T-helper 17 cell (primary cell): Measurements from ENCODE around the gene SEMA4B. TPM values are rescaled to one million over a fixed set of nuclear protein-coding genes. Genes with fewer than 3 reads are reported as not detected.
A peak's percentile ranks its signal among the peaks of the same experiment; 100 is the strongest.

Source experiments
- ATAC-seq: fragments of 150-1000 bp; cut with Tn5 transposase; 2 replicates; pipeline ENCODE4 v1.10.0; 2021; ENCODE audit warnings: mild to moderate bottlenecking, moderate library complexity
- DNase-seq, 3 donors: peaks; one replicate each; pipeline versions ENCODE4 v3.0.0 to v3.0.0-alpha.2; 2020 to 2021
- H3K9me3 ChIP-seq: one replicate; pipeline ENCODE4 v1.7.0; 2013; ENCODE audit warnings: low read length, mild to moderate bottlenecking; ENCODE audit not compliant: control insufficient read depth, poor library complexity, severe bottlenecking
- H3K27ac Mint-ChIP-seq: one replicate; pipeline ENCODE4 v1.8.0; 2022; ENCODE audit warnings: mild to moderate bottlenecking, moderate library complexity, mixed read lengths
- H3K27me3 Mint-ChIP-seq: one replicate; pipeline ENCODE4 v1.8.0; 2022; ENCODE audit warnings: mixed read lengths
- H3K36me3 Mint-ChIP-seq: one replicate; pipeline ENCODE4 v1.8.0; 2022; ENCODE audit warnings: low read depth, mixed read lengths
- H3K4me1 Mint-ChIP-seq: one replicate; pipeline ENCODE4 v1.8.0; 2022; ENCODE audit warnings: mild to moderate bottlenecking, mixed read lengths
- H3K4me3 Mint-ChIP-seq: one replicate; pipeline ENCODE4 v1.8.0; 2022; ENCODE audit warnings: mild to moderate bottlenecking, moderate library complexity, mixed read lengths
- total RNA-seq, 4 donors: library from RNA in 2 of 4; stranded (reverse) in 2 of 4; gene quantifications; one replicate each; pipeline ENCODE4 v1.2.3 and lab custom pipeline; 2022 to 2026

Gene SEMA4B
- total RNA-seq, 2 donors from 2014 or later, result 15.4 to 23.4 TPM

DNA sequence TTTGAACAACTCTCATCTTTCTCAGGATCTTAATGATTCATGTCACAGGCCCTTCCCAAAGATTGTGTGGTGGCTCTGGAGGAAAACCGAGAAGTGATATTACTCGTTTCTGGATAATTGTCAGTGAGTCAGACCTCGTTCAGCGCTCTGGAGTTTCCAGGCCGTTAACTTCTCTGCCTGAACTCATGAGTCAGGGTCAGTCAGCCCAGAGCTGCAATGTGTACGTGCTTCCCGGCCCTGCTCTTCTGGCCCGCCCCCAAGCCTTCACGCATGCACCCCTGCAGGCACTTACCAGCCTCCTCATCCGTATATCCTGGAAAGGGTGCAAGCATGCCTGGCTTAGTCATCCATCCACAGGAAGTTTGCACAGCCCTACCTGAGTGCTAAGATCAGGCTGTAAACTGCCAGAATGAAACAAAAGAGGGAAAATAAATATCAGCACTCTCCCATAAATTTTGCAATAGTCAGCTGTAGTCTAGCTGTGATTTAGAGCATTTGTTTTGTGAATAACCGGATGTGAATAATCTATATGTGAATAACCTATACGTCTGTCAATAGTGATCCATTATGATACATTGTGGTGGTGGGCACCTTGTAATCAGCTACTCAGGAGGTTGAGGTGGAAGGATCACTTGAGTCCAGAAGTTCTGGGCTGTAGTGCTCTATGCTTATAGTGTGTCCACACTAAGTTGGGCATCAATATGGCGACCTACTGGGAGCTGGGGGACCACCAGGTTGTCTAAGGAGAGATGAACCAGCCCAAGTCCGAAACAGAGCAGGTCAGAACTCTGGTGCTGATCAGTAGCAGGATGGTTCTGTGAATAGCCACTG, 35.3 kb upstream of the SEMA4B start:
- Mint-ChIP-seq H3K4me1 (peaks cover 9% of the 10 kb centered on the region), H3K36me3 (no peaks in the 10 kb centered on the region), H3K27ac (no peak overlapping the region), H3K27me3 (peaks cover 8% of the 10 kb centered on the region), H3K4me3 (no peak overlapping the region)
- no peaks in the 10 kb centered on the region for H3K9me3 ChIP-seq
- ATAC-seq (peak; percentile 35), DNase-seq (no peak)

DNA sequence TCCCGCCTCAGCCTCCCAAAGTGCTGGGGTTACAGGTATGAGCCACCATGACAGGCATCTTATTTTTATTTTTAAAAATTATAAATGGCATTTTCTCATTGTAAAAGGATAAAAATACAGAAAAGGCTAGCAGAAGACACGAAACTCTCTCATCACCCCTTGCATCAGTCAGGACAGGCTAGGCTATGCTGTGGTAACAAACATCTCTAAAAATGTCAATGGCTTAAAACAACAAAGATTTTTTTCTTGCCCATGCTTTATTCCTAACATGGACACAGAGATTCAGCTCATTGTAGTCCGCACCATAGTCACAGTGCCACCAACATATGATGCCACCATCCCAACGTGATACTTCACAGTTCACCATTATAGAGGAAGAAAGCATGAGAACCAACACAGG, 34.0 kb upstream of the SEMA4B start:
- DNase-seq (no peak), ATAC-seq (no peak)
- Mint-ChIP-seq H3K4me3 (no peak overlapping the region), H3K27me3 (peaks cover 8% of the 10 kb centered on the region), H3K4me1 (peaks cover 9% of the 10 kb centered on the region), H3K27ac (no peak overlapping the region), H3K36me3 (no peaks in the 10 kb centered on the region)
- no peaks in the 10 kb centered on the region for H3K9me3 ChIP-seq

DNA sequence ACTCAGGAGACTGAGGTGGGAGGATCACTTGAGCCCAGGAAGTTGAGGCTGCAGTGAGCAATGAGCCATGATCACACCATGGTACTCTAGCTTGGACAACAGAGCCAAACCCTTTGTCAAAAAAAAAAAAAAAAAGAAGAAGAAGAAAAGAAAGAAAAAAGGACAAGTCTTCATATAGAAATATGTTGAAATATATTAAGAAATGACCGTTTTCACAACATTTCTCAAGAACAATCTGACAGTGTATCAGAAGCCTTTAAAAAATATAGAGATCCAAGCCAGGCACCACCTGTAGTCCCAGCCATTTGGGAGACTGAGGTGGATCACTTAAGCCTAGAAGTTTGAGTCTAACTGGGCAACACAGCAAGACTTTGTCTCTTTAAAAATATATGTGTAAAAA, 29.5 kb upstream of the SEMA4B start:
- no peaks in the 10 kb centered on the region for H3K9me3 ChIP-seq
- no peaks in the 10 kb centered on the region for H3K36me3 Mint-ChIP-seq
- H3K4me1 Mint-ChIP-seq, result peaks cover 3% of the 10 kb centered on the region
- ATAC-seq, result no peak
- DNase-seq, result no peak
- H3K27me3 Mint-ChIP-seq, result no peaks in the 10 kb centered on the region
- H3K27ac Mint-ChIP-seq, result no peak overlapping the region
- H3K4me3 Mint-ChIP-seq, result no peak overlapping the region

DNA sequence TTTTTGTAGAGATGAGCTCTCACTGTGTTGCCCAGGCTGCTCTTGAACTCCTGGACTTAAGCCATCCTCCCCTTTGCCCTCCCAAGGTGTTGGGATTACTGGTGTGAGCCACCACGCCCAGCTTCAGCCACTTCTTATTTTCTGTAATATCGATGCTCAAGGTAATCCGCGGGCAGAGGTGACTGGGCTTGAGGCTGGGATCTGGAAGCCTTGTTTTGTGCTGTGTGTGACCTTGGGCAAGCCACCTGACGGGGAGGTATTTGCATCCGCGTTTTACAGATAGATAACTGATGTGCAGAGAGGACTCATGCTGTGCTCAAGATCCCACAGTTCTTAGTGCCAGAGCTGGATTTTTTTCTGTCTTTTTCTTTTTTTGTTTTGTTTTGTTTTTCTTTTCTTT, 27.8 kb upstream of the SEMA4B start:
- Mint-ChIP-seq H3K36me3 (no peaks in the 10 kb centered on the region), H3K27ac (no peak overlapping the region), H3K27me3 (no peaks in the 10 kb centered on the region), H3K4me1 (peaks cover 2% of the 10 kb centered on the region), H3K4me3 (no peak overlapping the region)
- ATAC-seq (no peak), DNase-seq (no peak)
- no peaks in the 10 kb centered on the region for H3K9me3 ChIP-seq

GRCh38 chr15:90174140-90174875, 26.8 kb upstream of the SEMA4B start:
- no peak for ATAC-seq
- H3K4me1 Mint-ChIP-seq, result peaks cover 10% of the 10 kb centered on the region
- no peaks in the 10 kb centered on the region for H3K36me3 Mint-ChIP-seq
- DNase-seq, result no peak
- H3K9me3 ChIP-seq, result no peaks in the 10 kb centered on the region
- no peak overlapping the region for H3K4me3 Mint-ChIP-seq
- no peaks in the 10 kb centered on the region for H3K27me3 Mint-ChIP-seq
- no peak overlapping the region for H3K27ac Mint-ChIP-seq

DNA sequence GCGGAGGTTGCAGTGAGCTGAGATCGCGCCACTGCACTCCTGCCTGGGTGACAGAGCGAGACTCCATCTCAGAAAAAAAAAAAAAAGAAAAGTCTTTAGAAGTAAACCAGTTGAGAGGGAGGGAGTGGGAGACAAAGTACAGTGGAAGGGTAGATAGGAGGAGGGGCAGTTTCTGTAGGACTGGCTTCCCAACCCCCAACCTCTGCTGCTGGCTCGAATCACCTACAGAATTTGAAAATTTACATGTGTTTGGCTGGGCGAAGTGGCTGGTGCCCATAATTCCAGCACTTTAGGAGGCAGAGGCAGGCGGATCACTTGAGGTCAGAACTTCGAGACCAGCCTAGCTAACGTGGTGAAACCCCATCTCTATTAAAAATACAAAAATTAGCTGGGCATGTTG, 24.1 kb upstream of the SEMA4B start:
- DNase-seq (no peak), ATAC-seq (no peak)
- H3K9me3 ChIP-seq, result no peaks in the 10 kb centered on the region
- H3K36me3 Mint-ChIP-seq, result no peaks in the 10 kb centered on the region
- no peaks in the 10 kb centered on the region for H3K27me3 Mint-ChIP-seq
- H3K27ac Mint-ChIP-seq, result no peak overlapping the region
- peaks cover 13% of the 10 kb centered on the region for H3K4me1 Mint-ChIP-seq
- H3K4me3 Mint-ChIP-seq, result no peak overlapping the region

- DNase-seq, result no peak
- Mint-ChIP-seq H3K36me3 (no peaks in the 10 kb centered on the region), H3K4me1 (peaks cover 15% of the 10 kb centered on the region), H3K27ac (peak overlapping the region; percentile 53), H3K27me3 (no peaks in the 10 kb centered on the region), H3K4me3 (peak overlapping the region; percentile 28)
- no peak for ATAC-seq
- H3K9me3 ChIP-seq, result no peaks in the 10 kb centered on the region
Observed at GRCh38 chr15:90178468-90179435, 22.4 kb upstream of the SEMA4B start.

DNA sequence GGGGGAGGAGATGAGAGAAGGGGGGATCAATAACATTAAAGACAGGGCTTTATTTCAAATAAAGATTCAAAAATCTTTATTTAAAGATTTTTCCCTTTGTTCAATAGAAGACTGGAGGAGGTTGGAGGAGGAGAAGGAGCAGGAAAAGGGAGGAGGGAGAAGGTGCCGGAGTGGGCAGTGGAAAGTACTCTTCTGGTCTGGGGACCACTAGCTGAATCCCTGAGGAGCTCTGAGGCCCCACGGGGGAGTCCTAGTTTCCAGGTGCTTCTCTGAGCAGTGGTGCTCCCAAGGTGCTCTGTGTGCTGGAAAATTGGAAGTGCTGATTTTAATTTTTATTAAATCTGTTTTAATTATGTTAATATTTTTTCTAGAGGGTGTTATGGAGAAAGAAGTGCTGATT, 19.4 kb upstream of the SEMA4B start:
- DNase-seq (no peak), ATAC-seq (no peak)
- Mint-ChIP-seq H3K27me3 (no peaks in the 10 kb centered on the region), H3K36me3 (no peaks in the 10 kb centered on the region), H3K4me3 (no peak overlapping the region), H3K27ac (no peak overlapping the region), H3K4me1 (peaks cover 25% of the 10 kb centered on the region)
- no peaks in the 10 kb centered on the region for H3K9me3 ChIP-seq

DNA sequence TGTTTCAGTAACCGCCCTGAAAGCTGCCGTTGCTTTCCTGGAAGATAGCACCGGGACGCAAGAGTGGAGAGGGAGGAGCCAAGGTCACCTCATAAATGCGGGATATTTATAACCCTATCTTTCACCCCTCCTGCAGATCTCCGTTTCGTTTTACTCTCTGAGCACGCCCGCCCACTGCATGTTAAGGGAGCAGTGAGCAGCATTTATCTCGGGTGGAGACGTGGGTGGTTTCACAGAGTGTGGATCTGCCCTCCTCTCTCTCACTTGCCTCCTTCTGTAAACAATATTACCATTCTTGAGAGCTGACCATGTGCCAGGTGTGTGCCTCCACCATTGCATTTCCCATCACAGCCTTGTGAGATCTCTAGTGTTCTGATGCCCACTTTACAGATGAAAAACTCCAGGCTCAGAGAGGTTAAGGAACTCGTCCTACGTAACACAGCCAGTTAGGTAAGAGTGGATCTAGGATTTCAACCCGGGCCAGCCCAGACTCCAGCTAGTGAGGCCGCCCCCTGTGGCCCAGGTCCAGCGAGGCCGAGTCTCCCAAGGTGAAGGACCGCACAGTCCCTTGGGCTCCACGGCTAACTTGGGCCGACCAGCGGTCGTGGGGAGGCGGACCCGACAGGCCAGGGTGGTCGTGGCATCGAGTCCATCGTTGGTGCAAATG, 16.9 kb upstream of the SEMA4B start:
- no peaks in the 10 kb centered on the region for H3K36me3 Mint-ChIP-seq
- H3K27ac Mint-ChIP-seq, result peak overlapping the region; percentile 75
- H3K9me3 ChIP-seq, result no peaks in the 10 kb centered on the region
- no peaks in the 10 kb centered on the region for H3K27me3 Mint-ChIP-seq
- peaks cover 19% of the 10 kb centered on the region for H3K4me1 Mint-ChIP-seq
- H3K4me3 Mint-ChIP-seq, result peak overlapping the region; percentile 88
- ATAC-seq (peak; percentile 63), DNase-seq (no peak)

GRCh38 chr15:90184786-90185704, 16.1 kb upstream of the SEMA4B start:
- H3K4me1 Mint-ChIP-seq, result peaks cover 16% of the 10 kb centered on the region
- ATAC-seq (peak; percentile 89), DNase-seq (peak; percentile 34 to 51 (median 43))
- H3K9me3 ChIP-seq, result no peaks in the 10 kb centered on the region
- H3K27ac Mint-ChIP-seq, result peak overlapping the region; percentile 85
- H3K27me3 Mint-ChIP-seq, result no peaks in the 10 kb centered on the region
- peak overlapping the region; percentile 88 for H3K4me3 Mint-ChIP-seq
- H3K36me3 Mint-ChIP-seq, result no peaks in the 10 kb centered on the region

GRCh38 chr15:90187257-90187868, 13.8 kb upstream of the SEMA4B start:
- ATAC-seq, result no peak
- Mint-ChIP-seq H3K36me3 (no peaks in the 10 kb centered on the region), H3K4me3 (peak overlapping the region; percentile 49), H3K27me3 (no peaks in the 10 kb centered on the region), H3K27ac (no peak overlapping the region), H3K4me1 (peaks cover 26% of the 10 kb centered on the region)
- no peaks in the 10 kb centered on the region for H3K9me3 ChIP-seq
- no peak for DNase-seq
